ENCODE data around the gene TYW1.

TYW1 gene

GRCh38 chr7:66970310-66970709 lies 26.3 kb upstream of the TYW1 start:
- TF ChIP-seq TCF12 (IDR thresholded peaks at IDR 0.05; ENCODE audit: low read depth) (no peak), TAF1 (IDR thresholded peaks at IDR 0.05; ENCODE audit: low read depth) (no peak), EP300 (IDR thresholded peaks at IDR 0.05; ENCODE audit: borderline replicate concordance) (no peak), ZBTB7A (IDR thresholded peaks at IDR 0.05; ENCODE audit: low read depth) (no peak), MAX (IDR thresholded peaks at IDR 0.05) (no peak), NFIC (IDR thresholded peaks at IDR 0.05) (no peak), REST (IDR thresholded peaks at IDR 0.05; ENCODE audit: low read depth) (no peak), USF1 (IDR thresholded peaks at IDR 0.05) (no peak), CREB1 (IDR thresholded peaks at IDR 0.05; ENCODE audit: low read depth) (no peak), TEAD4 (IDR thresholded peaks at IDR 0.05) (no peak), FOXM1 (IDR thresholded peaks at IDR 0.05; ENCODE audit: borderline replicate concordance, low read depth) (no peak), RAD21 (IDR thresholded peaks at IDR 0.05; ENCODE audit: low read depth) (no peak), EGR1 (IDR thresholded peaks at IDR 0.05) (no peak), CEBPB (IDR thresholded peaks at IDR 0.05) (no peak), YY1 (IDR thresholded peaks at IDR 0.05; ENCODE audit: low read depth) (no peak)

- TF ChIP-seq USF1 (IDR thresholded peaks at IDR 0.05) (peak; percentile 41; the same call in 1 of the 2 replicates), RAD21 (IDR thresholded peaks at IDR 0.05; ENCODE audit: low read depth) (no peak)
Observed at GRCh38 chr7:66974986-66975590, 21.5 kb upstream of the TYW1 start.

GRCh38 chr7:66994691-66995049 lies 2.0 kb upstream of the TYW1 start:
- TF ChIP-seq CREB1 (IDR thresholded peaks at IDR 0.05; ENCODE audit: low read depth) (0 out of 2 replicates have a peak, but pooled peaks have one; percentile 25), TEAD4 (IDR thresholded peaks at IDR 0.05) (peak; percentile 82)

- TF ChIP-seq TEAD4 (IDR thresholded peaks at IDR 0.05): peak; percentile 31; the same call in 1 of the 2 replicates
- peak; percentile 77 for TF ChIP-seq TAF1 (IDR thresholded peaks at IDR 0.05; ENCODE audit: low read depth)
- peak; percentile 71; the same call in 1 of the 2 replicates for TF ChIP-seq YY1 (IDR thresholded peaks at IDR 0.05; ENCODE audit: low read depth)
- TF ChIP-seq CREB1 (IDR thresholded peaks at IDR 0.05; ENCODE audit: low read depth): peak; percentile 46; the same call in 1 of the 2 replicates
- TF ChIP-seq MAX (IDR thresholded peaks at IDR 0.05): peak; percentile 65; the same call in 1 of the 2 replicates
Observed at GRCh38 chr7:66995050-66995776, 1.4 kb upstream of the TYW1 start, which contains the start of gene SBDS. TSS of gene SBDS (minus strand) at chr7:66995586. CDS start at chr7:66995417, 169 bp downstream.

GRCh38 chr7:67000601-67001258 lies 4.1 kb downstream of the TYW1 start:
- TF ChIP-seq RAD21 (IDR thresholded peaks at IDR 0.05; ENCODE audit: low read depth): peak; percentile 43

GRCh38 chr7:67006965-67007364 lies 10.3 kb downstream of the TYW1 start:
- TF ChIP-seq TAF1 (IDR thresholded peaks at IDR 0.05; ENCODE audit: low read depth) (no peak), NFIC (IDR thresholded peaks at IDR 0.05) (0 out of 2 replicates have a peak, but pooled peaks have one; percentile 17), RAD21 (IDR thresholded peaks at IDR 0.05; ENCODE audit: low read depth) (no peak)

GRCh38 chr7:67008260-67008659 lies 11.6 kb downstream of the TYW1 start:
- TF ChIP-seq YY1 (IDR thresholded peaks at IDR 0.05; ENCODE audit: low read depth): no peak
- no peak for TF ChIP-seq ZBTB7A (IDR thresholded peaks at IDR 0.05; ENCODE audit: low read depth)
- TF ChIP-seq TEAD4 (IDR thresholded peaks at IDR 0.05): no peak

GRCh38 chr7:67018940-67019339 lies 22.3 kb downstream of the TYW1 start:
- TF ChIP-seq CREB1 (IDR thresholded peaks at IDR 0.05; ENCODE audit: low read depth) (no peak), CEBPB (IDR thresholded peaks at IDR 0.05) (no peak), MAX (IDR thresholded peaks at IDR 0.05) (no peak), FOXM1 (IDR thresholded peaks at IDR 0.05; ENCODE audit: borderline replicate concordance, low read depth) (no peak), TAF1 (IDR thresholded peaks at IDR 0.05; ENCODE audit: low read depth) (no peak), NFIC (IDR thresholded peaks at IDR 0.05) (no peak), YY1 (IDR thresholded peaks at IDR 0.05; ENCODE audit: low read depth) (no peak), EP300 (IDR thresholded peaks at IDR 0.05; ENCODE audit: borderline replicate concordance) (no peak), TEAD4 (IDR thresholded peaks at IDR 0.05) (no peak)
